Muscle of leg (tissue), 11 donors: ENCODE measurements around the gene PRKAR1B. TPM values are rescaled to one million over a fixed set of nuclear protein-coding genes. Genes with fewer than 3 reads are reported as not detected.

Experiments
- DNase-seq: peaks from one replicate; pipeline ENCODE4 v3.0.0; 2013
- H3K27ac ChIP-seq: one replicate; pipeline ENCODE4 v1.5.1; 2013; ENCODE audit warnings: mild to moderate bottlenecking, low read length, control low read depth
- H3K27me3 ChIP-seq: one replicate; pipeline ENCODE4 v1.6.1; 2013; ENCODE audit warnings: low read length; ENCODE audit not compliant: control insufficient read depth, insufficient read depth
- H3K36me3 ChIP-seq: one replicate; pipeline ENCODE4 v1.6.1; 2013; ENCODE audit warnings: low read length; ENCODE audit not compliant: control insufficient read depth, insufficient read depth
- H3K4me1 ChIP-seq: one replicate; pipeline ENCODE4 v1.6.1; 2013; ENCODE audit warnings: low read length; ENCODE audit not compliant: control insufficient read depth, insufficient read depth
- H3K4me3 ChIP-seq: one replicate; pipeline ENCODE4 v1.5.1; 2013; ENCODE audit warnings: low read length, control low read depth
- H3K9me3 ChIP-seq: replicated peaks from 2 replicates; pipeline ENCODE4 v1.6.1; 2013; ENCODE audit warnings: low read depth, low read length; ENCODE audit not compliant: control insufficient read depth
- WGBS: methylation state at CpG from one replicate; pipeline ENCODE4 v1.1.5; 2013; ENCODE audit warnings: missing lambda C conversion rate; ENCODE audit not compliant: insufficient coverage; 5-methylcytosine and 5-hydroxymethylcytosine counted together
- polyA plus RNA-seq, 8 donors: library from polyadenylated mRNA; unstranded; fragments of 120-200 nt; gene quantifications; one replicate each; pipeline versions ENCODE4 v1.2.1 to v1.2.3, GENCODE V29; 2013; ENCODE audit warnings: inconsistent platforms in 1 of 8, low replicate concordance in 1 of 8; ENCODE audit not compliant: insufficient read length in 8 of 8, insufficient read depth in 1 of 8
- total RNA-seq: library from RNA; stranded (reverse); fragments of 120-200 nt; gene quantifications from one replicate; pipeline ENCODE4 v1.2.4, GENCODE V29; 2013

Gene PRKAR1B
- total and polyA plus RNA-seq, 9 donors = 23.1 to 45.4 (median 35.0) TPM

- DNase-seq = peak; percentile 19
- peaks cover 24% of the 10 kb centered on the region for H3K4me1 ChIP-seq
- H3K27ac ChIP-seq = peak overlapping the region; percentile 29
- peaks cover 13% of the 10 kb centered on the region for H3K36me3 ChIP-seq
- no peaks in the 10 kb centered on the region for H3K27me3 ChIP-seq
- H3K4me3 ChIP-seq = no peak overlapping the region
- WGBS = 65% methylated on average over 10 of the region's 23 CpGs
- H3K9me3 ChIP-seq = peaks cover 4% of the 10 kb centered on the region
Observed at GRCh38 chr7:698515-699475, 28.3 kb downstream of the PRKAR1B start.

GRCh38 chr7:696812-697551, 30.1 kb downstream of the PRKAR1B start:
- no peak overlapping the region for H3K4me3 ChIP-seq
- H3K27me3 ChIP-seq = no peaks in the 10 kb centered on the region
- H3K9me3 ChIP-seq = no peaks in the 10 kb centered on the region
- H3K36me3 ChIP-seq = peaks cover 18% of the 10 kb centered on the region
- WGBS = 72% methylated on average over 21 of the region's 29 CpGs
- H3K4me1 ChIP-seq = peaks cover 24% of the 10 kb centered on the region
- peak; percentile 28 for DNase-seq
- peak overlapping the region; percentile 71 for H3K27ac ChIP-seq

- peaks cover 24% of the 10 kb centered on the region for H3K4me1 ChIP-seq
- H3K36me3 ChIP-seq = peaks cover 18% of the 10 kb centered on the region
- no peak for DNase-seq
- no peak overlapping the region for H3K27ac ChIP-seq
- WGBS = 84% methylated on average over 6 of the region's 9 CpGs
- H3K9me3 ChIP-seq = no peaks in the 10 kb centered on the region
- no peaks in the 10 kb centered on the region for H3K27me3 ChIP-seq
- no peak overlapping the region for H3K4me3 ChIP-seq
Observed at GRCh38 chr7:696426-696811, 30.7 kb downstream of the PRKAR1B start.

- H3K9me3 ChIP-seq = peaks cover 12% of the 10 kb centered on the region
- H3K27ac ChIP-seq = no peak overlapping the region
- no peak overlapping the region for H3K4me3 ChIP-seq
- 97% methylated on average over 21 of the region's 22 CpGs for WGBS
- H3K27me3 ChIP-seq = no peaks in the 10 kb centered on the region
- DNase-seq = no peak
- H3K36me3 ChIP-seq = peaks cover 20% of the 10 kb centered on the region
- peaks cover 11% of the 10 kb centered on the region for H3K4me1 ChIP-seq
Observed at GRCh38 chr7:693280-693679, 33.8 kb downstream of the PRKAR1B start.

- H3K27me3 ChIP-seq = no peaks in the 10 kb centered on the region
- H3K27ac ChIP-seq = no peak overlapping the region
- DNase-seq = no peak
- peaks cover 15% of the 10 kb centered on the region for H3K36me3 ChIP-seq
- no peak overlapping the region for H3K4me3 ChIP-seq
- H3K9me3 ChIP-seq = peaks cover 25% of the 10 kb centered on the region
- H3K4me1 ChIP-seq = peaks cover 2% of the 10 kb centered on the region
- 95% methylated on average over 23 of the region's 25 CpGs for WGBS
Observed at GRCh38 chr7:691361-692045, 35.6 kb downstream of the PRKAR1B start.

GRCh38 chr7:690478-691360, 36.4 kb downstream of the PRKAR1B start:
- H3K9me3 ChIP-seq = peaks cover 32% of the 10 kb centered on the region
- H3K4me1 ChIP-seq = no peaks in the 10 kb centered on the region
- 96% methylated on average over 23 of the region's 27 CpGs for WGBS
- H3K27ac ChIP-seq = no peak overlapping the region
- peaks cover 15% of the 10 kb centered on the region for H3K36me3 ChIP-seq
- DNase-seq = no peak
- no peak overlapping the region for H3K4me3 ChIP-seq
- no peaks in the 10 kb centered on the region for H3K27me3 ChIP-seq

GRCh38 chr7:685540-685939, 41.5 kb downstream of the PRKAR1B start:
- H3K9me3 ChIP-seq = peaks cover 38% of the 10 kb centered on the region
- no peak overlapping the region for H3K4me3 ChIP-seq
- H3K4me1 ChIP-seq = no peaks in the 10 kb centered on the region
- H3K27me3 ChIP-seq = no peaks in the 10 kb centered on the region
- no peak overlapping the region for H3K27ac ChIP-seq
- DNase-seq = no peak
- H3K36me3 ChIP-seq = peaks cover 7% of the 10 kb centered on the region
- no CpG with 5 or more reads among the region's 1 CpG for WGBS

GRCh38 chr7:684416-684815, 42.7 kb downstream of the PRKAR1B start:
- Histone ChIP-seq H3K36me3 (peaks cover 6% of the 10 kb centered on the region), H3K4me3 (no peak overlapping the region), H3K4me1 (no peaks in the 10 kb centered on the region), H3K27me3 (no peaks in the 10 kb centered on the region), H3K9me3 (peaks cover 34% of the 10 kb centered on the region), H3K27ac (no peak overlapping the region)
- 88% methylated on average over 5 of the region's 9 CpGs for WGBS
- no peak for DNase-seq

- DNase-seq = no peak
- 96% methylated on average over 18 of the region's 19 CpGs for WGBS
- Histone ChIP-seq H3K27ac (no peak overlapping the region), H3K4me3 (no peak overlapping the region), H3K27me3 (no peaks in the 10 kb centered on the region), H3K36me3 (peaks cover 11% of the 10 kb centered on the region), H3K9me3 (peaks cover 32% of the 10 kb centered on the region), H3K4me1 (no peaks in the 10 kb centered on the region)
Observed at GRCh38 chr7:683526-684205, 43.4 kb downstream of the PRKAR1B start.
